GM12873 (cell line): ENCODE data around the gene PAX5.

Experiments used
- TF ChIP-seq, protein P1 (sequence below): IDR thresholded peaks from 2 replicates; pipeline ENCODE4 v1.5.1; 2012; ENCODE audit warnings: low read depth, mild to moderate bottlenecking, moderate library complexity, low read length, control low read depth; ENCODE audit not compliant: insufficient read depth; ENCODE audit errors: missing control alignments

The PAX5 gene

DNA sequence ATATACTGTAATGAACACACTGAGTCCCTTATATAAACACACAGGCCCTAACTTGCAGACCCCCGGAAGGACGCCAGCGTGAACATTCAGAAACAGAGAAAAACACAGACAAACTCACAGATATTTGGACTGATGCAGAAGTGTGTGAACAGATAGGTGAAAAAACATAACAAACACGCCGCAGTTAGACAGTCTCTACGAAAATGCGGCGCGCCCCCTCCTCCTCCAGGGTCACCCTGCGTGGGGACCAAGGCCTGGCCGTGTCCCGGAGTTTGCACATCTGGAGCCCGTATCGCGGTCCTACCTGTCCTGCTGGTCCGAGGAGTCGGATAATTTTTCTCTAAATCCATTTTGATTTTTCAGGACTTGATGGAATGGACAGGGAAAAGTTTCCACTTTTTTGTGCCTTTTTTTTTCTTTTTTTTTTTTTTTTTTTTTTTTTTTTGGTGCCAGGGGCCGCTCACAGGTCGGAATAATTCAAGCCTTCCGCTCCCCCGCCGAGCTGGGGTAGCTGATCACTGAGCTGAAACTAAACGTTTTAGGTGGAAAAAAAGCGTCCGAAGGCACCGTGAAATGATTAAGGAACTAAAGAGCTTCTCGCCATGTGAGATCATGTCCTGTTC, at the start of gene PAX5:
PAX5 (minus strand) TSS at position 587 of the 623 bp plus-strand sequence; CDS start at position 350, 237 bp downstream.
- TF ChIP-seq, protein P1, sequence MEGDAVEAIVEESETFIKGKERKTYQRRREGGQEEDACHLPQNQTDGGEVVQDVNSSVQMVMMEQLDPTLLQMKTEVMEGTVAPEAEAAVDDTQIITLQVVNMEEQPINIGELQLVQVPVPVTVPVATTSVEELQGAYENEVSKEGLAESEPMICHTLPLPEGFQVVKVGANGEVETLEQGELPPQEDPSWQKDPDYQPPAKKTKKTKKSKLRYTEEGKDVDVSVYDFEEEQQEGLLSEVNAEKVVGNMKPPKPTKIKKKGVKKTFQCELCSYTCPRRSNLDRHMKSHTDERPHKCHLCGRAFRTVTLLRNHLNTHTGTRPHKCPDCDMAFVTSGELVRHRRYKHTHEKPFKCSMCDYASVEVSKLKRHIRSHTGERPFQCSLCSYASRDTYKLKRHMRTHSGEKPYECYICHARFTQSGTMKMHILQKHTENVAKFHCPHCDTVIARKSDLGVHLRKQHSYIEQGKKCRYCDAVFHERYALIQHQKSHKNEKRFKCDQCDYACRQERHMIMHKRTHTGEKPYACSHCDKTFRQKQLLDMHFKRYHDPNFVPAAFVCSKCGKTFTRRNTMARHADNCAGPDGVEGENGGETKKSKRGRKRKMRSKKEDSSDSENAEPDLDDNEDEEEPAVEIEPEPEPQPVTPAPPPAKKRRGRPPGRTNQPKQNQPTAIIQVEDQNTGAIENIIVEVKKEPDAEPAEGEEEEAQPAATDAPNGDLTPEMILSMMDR: no peak

DNA sequence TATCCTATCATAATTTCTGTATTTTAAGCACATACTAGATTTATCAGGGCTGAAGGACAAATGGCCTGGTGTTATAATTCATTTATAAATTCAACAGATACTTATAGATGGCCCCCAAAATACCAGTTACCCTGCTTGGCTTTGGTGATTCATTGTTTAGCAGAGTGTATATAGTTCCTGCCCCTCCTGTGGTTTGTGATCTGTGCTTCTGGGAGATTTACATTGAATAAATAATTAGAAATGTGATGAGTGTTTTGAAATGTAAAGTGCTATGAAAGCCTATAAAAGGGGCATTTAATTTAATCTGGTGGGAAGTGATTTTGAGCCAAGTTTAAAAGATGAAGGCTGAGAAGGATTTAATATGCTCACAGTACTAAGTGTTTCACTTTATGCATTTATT, 49.6 kb upstream of the PAX5 start:
- TF ChIP-seq, protein P1: no peak

DNA sequence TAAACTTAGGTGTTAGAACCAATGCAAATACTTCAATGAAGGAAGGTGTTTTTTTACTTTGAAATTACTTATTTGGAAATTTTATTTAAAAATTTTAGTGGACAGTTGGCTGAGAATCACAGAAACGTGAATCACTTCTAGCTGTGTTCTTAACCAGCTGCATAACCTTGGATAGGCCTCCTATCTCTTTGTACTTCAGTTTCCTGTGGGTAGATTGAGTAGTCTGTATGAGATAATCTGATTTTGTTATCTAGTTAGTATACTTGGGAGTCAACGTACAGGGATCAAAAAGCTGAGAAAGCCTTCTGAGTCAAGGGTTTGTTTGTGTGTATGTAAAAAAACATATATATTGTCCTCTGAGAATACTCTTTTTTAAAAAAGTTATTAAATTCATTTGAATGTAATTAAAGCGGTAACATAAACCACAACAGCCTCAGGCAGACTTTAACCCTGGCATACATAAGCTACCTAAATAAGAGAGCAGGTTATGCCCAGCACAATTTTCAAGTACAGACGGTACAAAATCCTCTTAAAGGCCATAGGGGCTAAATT, 48.2 kb upstream of the PAX5 start:
- TF ChIP-seq, protein P1: no peak

DNA sequence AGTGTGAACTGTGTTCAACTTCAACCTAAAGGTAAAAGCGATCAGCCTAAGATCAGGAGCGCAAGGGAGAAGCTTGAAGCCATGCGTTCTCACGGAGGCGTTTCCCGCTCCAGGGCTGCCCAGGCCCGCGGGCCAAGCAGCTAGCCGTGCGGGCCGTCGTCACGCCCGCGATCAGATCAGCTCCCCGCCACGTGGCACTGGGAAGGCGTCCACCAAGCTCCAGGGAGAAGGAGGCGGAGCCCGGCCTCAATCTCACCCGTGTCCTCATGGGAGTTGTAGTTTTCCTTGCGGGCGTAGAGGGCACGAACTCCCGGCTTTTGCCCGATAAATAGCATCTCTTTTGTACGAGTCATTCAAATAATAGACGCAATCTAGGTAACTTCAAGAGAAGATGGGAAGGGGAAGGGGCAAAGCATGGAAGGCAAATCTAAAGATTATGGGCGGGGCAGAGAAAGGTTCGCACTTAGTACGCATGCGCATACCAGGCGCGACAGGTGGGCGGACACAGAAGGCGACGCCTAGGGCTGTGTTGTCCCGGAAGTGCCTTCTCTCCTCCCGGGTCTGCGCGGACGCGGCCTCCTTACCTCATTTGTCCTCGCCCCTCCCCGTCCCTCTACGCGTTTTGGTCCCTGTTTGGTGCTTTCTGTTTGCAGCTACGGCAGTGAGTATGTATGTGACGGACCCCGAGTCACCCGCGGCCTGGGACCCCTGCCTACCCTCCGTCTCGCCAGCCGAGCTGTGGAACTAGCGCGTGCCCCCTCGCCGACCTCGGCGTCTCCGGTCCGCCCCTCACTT, 45.5 kb upstream of the PAX5 start:
- TF ChIP-seq, protein P1: no peak

DNA sequence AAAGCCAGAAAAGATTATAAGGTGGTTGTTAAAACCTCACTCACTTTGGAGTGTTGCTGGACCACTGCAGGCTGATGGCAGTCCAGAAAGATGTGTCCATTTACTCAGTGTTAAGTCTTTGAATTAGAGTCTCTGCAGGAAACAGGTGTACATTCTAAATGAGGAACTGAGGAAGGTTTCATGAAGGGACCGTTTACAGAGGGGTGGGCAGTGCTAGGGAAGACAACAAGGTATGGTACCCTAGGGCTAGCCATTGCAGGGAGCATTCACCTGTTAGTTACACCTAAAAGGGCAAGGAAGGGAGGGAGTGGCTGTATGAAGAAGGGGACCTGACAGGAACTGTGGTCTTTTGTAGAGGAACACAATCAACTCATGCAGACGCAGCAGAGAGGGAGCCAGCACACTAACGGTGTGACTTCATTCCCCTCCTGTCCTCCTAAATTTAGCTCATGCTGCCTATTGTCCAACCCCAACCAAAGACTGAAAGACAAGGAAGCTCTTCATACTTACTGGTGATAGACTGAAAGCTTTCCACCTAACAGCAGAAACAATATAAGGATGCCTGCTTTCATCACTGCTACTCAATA, 32.2 kb upstream of the PAX5 start:
- TF ChIP-seq, protein P1: no peak

DNA sequence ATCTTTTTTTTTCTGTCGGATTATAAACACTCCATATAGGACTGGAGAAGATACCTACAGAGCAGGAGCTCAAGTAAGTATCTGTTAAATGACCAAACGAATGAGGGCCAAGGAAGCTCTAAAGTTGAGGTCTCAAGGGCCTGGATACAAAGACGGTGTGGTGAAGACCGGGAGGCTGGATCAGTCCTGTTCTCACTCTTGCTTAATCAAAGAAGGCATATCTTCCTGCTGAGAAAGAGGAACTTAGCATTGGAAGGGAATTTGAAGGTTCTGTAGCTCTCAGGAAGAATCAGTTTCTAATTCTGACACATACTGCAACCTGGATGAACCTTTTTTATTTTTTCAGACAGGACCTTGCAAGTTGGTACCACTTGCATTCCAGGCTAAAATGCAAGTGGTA, 28.3 kb upstream of the PAX5 start:
- TF ChIP-seq, protein P1: no peak

DNA sequence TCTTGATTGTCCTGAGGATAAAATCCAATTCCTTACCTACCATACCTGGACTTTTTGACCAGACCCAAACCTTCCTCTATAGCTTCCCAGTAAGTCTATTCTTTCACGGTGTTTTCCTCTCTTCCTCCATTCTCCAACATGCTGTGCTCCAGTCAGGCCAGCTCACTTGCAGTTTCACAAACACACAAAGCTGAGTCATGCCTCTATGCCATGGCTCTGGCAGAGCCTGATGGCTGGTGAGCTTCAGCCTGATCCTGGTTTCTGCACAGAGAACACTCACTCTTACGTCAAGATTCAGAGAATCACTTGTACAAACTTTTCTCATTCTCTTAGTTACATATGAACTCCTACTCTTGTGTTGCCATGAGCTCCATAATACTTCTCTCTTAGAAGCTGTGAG, 27.7 kb upstream of the PAX5 start:
- TF ChIP-seq, protein P1: no peak
